Mammary epithelial cell (primary cell): ENCODE measurements around the gene CIZ1.

Source experiments
- EZH2 ChIP-seq: IDR thresholded peaks from 2 replicates; pipeline ENCODE4 v1.6.1; 2012; ENCODE audit warnings: low read length, inconsistent platforms, borderline replicate concordance
- TF ChIP-seq, protein P1 (sequence below), 2 donors: IDR thresholded peaks in 1 of 2; conservative IDR thresholded peaks in 1 of 2; 2 replicates each; pipeline ENCODE4 v1.5.1; 2011 to 2012; ENCODE audit warnings: inconsistent platforms in 2 of 2, low read length in 2 of 2, mild to moderate bottlenecking in 2 of 2, control low read depth in 1 of 2, low read depth in 1 of 2; ENCODE audit not compliant: insufficient read depth in 1 of 2; ENCODE audit errors: extremely low read depth in 1 of 2

DNA sequence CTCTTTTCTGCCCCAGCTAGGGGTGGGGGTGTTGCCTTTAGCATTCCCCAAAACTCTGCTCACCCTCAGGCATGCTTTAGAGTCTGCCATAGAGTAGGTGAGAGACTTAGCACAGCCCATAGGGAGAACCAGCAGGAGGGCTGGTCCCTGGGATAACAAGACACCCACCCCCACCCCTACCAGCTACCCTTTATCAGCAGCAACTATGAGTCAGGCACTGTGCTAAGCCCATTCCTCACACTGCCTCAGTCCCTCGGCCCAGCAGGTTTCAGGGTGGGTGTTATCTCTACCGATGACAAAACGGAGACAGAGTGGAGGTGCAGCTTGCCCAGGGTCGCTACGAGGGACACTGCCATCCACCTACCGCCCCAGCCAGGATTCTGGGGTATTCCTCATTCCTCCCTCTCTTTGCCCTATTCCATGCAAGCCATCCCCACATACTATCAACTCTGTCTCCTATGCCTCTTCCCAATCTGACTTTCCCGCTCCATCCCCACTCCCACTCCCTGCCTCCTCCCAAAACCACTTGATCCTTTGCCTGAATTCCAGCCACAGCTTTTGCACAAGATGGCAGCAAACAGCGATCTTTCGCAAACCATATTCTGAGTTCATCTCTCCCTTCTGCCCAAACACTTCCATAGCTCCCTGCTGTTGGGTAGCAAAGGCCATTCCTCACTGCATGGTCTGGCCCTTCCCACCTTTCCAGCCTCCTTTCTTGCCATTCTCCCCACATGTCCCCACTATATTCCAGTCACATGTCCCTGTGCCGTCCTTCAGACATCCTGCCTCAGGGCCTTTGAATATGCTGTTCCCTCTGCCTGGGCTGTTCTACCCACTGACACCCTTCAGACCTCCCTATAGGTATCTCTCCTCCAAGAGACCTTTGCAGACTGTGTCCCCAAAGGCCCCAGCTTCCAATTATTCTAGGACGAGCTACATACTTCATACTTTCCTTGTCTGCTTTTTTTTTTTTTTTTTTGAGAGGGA is 5.1 kb downstream of the CIZ1 start:
- TF ChIP-seq, protein P1, sequence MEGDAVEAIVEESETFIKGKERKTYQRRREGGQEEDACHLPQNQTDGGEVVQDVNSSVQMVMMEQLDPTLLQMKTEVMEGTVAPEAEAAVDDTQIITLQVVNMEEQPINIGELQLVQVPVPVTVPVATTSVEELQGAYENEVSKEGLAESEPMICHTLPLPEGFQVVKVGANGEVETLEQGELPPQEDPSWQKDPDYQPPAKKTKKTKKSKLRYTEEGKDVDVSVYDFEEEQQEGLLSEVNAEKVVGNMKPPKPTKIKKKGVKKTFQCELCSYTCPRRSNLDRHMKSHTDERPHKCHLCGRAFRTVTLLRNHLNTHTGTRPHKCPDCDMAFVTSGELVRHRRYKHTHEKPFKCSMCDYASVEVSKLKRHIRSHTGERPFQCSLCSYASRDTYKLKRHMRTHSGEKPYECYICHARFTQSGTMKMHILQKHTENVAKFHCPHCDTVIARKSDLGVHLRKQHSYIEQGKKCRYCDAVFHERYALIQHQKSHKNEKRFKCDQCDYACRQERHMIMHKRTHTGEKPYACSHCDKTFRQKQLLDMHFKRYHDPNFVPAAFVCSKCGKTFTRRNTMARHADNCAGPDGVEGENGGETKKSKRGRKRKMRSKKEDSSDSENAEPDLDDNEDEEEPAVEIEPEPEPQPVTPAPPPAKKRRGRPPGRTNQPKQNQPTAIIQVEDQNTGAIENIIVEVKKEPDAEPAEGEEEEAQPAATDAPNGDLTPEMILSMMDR (conservative IDR thresholded peaks at IDR 0.05 in 1 of 2, IDR thresholded peaks at IDR 0.05 in 1 of 2; ENCODE audit: extremely low read depth in 1 of 2, insufficient read depth in 1 of 2, low read depth in 1 of 2, low read length in 2 of 2): no peak
- no peak for TF ChIP-seq EZH2
